Cardiac muscle cell (in vitro differentiated cells and primary cell): ENCODE results near the gene C1orf115. TPM values are rescaled to one million over a fixed set of nuclear protein-coding genes. Genes with fewer than 3 reads are reported as not detected.
"Not testable (repeated sequence)": the region's sequence is repeated elsewhere in the genome, so short reads cannot be mapped to it uniquely, and the experiment has no call there.

Experiments
- DNase-seq, 2 donors: peaks; one replicate each; pipeline versions ENCODE4 v3.0.0 to v3.0.0-alpha.2; 2010 to 2017; ENCODE audit warnings: low read depth in 1 of 2, low spot score in 1 of 2
- H3K27ac ChIP-seq: fragments of 200-600 bp; sonication (generic); 2 replicates; pipeline ENCODE4 v1.5.1; 2016
- H3K27me3 ChIP-seq: fragments of 200-600 bp; sonication (generic); 2 replicates; pipeline ENCODE4 v1.6.0; 2016; ENCODE audit warnings: control low read depth
- H3K36me3 ChIP-seq: fragments of 200-600 bp; sonication (generic); 2 replicates; pipeline ENCODE4 v1.5.1; 2016; ENCODE audit warnings: control low read depth
- H3K4me1 ChIP-seq: fragments of 200-600 bp; sonication (generic); 2 replicates; pipeline ENCODE4 v1.8.1; 2017; ENCODE audit warnings: low read depth, mild to moderate bottlenecking, mixed run types
- H3K4me3 ChIP-seq: fragments of 200-600 bp; sonication (generic); 2 replicates; pipeline ENCODE4 v1.5.1; 2016; ENCODE audit warnings: mild to moderate bottlenecking
- H3K9me3 ChIP-seq: fragments of 200-600 bp; sonication (generic); 2 replicates; pipeline ENCODE4 v1.5.1; 2017; ENCODE audit warnings: low read depth, mild to moderate bottlenecking, control low read depth
- polyA plus RNA-seq: library from polyadenylated mRNA; unstranded; fragments of >200 nt; fragmentation: Nextera tagmentation; extraction: Ambion mirVana; gene quantifications from 2 replicates; pipeline ENCODE4 v1.2.1, GENCODE V29; 2016
- total RNA-seq: library from RNA; depleted of rRNA; stranded (reverse); fragments of >200 nt; gene quantifications from 2 replicates; pipeline ENCODE4 v1.2.3, GENCODE V29; 2016
- TF ChIP-seq, protein P1 (sequence below): IDR thresholded peaks from 2 replicates; pipeline ENCODE4 v1.5.1; 2012; ENCODE audit warnings: low read depth, mild to moderate bottlenecking, low read length

The C1orf115 gene
- total and polyA plus RNA-seq, 2 experiments from 2014 or later: 5.3 to 7.5 TPM

DNA sequence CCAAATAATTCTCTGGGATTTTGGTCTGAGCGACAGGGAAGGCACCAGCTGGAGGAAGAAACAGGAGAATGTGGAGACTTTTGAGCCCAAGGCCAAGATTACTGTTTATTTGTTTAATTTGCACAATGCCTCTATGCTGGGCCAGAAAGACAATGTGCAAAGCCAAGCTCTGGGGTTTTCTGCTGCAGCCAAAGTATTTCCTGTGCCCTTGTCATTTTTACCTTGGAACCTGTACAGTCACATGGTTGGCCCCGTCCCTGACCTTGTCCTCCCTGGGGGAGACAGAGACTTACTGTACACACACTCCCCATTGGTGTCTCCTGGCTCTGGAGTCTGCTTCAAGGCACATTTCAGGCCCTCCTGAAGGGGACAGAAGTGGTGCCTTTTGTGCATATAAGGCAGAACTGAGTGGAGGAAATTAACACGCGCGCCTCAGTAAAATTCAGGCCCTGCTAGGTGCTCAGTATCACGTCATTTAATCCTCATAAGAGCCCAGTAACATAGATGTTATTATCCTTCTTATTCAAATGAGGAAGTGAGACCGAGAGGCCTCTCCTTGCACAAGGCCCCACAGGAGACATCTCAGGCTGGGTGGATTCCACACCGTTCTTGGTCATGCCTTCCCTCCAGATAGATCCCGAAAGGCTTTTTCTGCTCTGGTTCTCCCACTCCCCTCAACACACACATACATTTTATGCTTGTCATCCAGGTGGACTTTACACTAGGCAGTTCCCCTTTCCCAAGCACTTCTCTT is 21.1 kb downstream of the C1orf115 start:
- no peaks in the 10 kb centered on the region for H3K27me3 ChIP-seq
- no peaks in the 10 kb centered on the region for H3K9me3 ChIP-seq
- no peaks in the 10 kb centered on the region for H3K36me3 ChIP-seq
- no peaks in the 10 kb centered on the region for H3K4me1 ChIP-seq
- no peak overlapping the region for H3K27ac ChIP-seq
- TF ChIP-seq, protein P1, sequence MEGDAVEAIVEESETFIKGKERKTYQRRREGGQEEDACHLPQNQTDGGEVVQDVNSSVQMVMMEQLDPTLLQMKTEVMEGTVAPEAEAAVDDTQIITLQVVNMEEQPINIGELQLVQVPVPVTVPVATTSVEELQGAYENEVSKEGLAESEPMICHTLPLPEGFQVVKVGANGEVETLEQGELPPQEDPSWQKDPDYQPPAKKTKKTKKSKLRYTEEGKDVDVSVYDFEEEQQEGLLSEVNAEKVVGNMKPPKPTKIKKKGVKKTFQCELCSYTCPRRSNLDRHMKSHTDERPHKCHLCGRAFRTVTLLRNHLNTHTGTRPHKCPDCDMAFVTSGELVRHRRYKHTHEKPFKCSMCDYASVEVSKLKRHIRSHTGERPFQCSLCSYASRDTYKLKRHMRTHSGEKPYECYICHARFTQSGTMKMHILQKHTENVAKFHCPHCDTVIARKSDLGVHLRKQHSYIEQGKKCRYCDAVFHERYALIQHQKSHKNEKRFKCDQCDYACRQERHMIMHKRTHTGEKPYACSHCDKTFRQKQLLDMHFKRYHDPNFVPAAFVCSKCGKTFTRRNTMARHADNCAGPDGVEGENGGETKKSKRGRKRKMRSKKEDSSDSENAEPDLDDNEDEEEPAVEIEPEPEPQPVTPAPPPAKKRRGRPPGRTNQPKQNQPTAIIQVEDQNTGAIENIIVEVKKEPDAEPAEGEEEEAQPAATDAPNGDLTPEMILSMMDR: no peak
- H3K4me3 ChIP-seq: no peak overlapping the region
- no peak for DNase-seq

DNA sequence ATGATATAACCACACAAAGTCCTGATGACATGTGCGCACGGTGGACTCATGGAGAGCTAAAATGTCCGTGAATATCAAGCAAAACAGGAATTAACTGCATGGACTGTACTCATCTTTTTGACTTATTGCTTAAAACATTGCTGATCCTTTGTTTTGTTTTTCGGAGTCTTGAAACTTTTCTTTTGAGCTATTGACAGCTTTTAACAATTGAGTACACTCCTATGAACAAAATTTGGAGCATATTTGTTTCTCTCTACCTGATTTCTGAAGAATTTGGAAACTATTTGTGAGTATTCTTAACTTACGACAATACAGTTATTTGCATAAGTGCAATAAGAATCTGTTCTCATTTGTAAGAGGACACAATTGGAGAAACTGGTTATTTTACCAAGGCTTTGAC is 25.8 kb downstream of the C1orf115 start:
- H3K4me1 ChIP-seq, H3K4me3 ChIP-seq, DNase-seq: not testable (repeated sequence)

DNA sequence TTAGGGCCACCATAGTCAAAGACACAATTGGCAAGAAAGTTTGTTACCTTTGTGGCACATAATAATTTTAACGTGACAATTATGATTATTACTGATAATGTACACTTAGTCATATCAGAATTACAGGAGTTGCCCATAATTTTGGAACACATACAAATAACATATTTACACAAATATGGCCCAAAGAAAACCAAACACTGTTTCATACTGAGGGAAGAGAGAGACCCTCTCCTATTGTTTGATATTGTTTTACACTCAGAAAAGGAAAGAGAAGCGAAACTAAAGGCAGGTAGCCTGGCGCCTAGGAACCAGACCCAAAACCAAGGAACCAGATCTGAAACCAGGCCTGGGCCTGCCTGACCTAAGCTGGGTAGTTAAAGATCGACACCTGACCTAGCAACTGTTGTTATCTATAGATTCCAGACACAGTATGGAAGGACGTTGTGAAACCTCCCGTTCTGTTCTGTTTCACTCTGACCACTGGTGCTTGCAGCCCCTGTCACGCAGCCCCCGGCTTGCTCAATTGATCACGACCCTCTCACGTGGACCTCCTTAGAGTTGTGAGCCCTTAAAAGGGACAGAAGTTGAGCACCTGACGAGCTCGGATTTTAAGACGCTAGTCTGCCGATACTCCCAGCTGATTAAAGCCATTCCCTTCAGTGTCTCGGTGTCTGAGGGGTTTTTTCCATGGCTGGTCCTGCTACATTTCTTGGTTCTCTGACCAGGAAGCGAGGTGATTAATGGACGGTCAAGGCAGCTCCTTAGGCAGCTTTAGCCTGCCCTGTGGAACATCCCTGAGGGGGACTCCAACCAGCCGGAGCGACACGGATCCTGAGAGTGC is 27.9 kb downstream of the C1orf115 start:
- Histone ChIP-seq H3K27me3 (no peaks in the 10 kb centered on the region), H3K9me3 (no peaks in the 10 kb centered on the region), H3K36me3 (no peaks in the 10 kb centered on the region), H3K4me3 (no peak overlapping the region), H3K27ac (no peak overlapping the region), H3K4me1 (peaks cover 5% of the 10 kb centered on the region)
- DNase-seq: no peak
- TF ChIP-seq, protein P1: no peak

More for the DNA sequence above, 25.8 kb downstream of the C1orf115 start:
- H3K9me3 ChIP-seq, H3K36me3 ChIP-seq, H3K27ac ChIP-seq, H3K27me3 ChIP-seq: not testable (repeated sequence)

DNA sequence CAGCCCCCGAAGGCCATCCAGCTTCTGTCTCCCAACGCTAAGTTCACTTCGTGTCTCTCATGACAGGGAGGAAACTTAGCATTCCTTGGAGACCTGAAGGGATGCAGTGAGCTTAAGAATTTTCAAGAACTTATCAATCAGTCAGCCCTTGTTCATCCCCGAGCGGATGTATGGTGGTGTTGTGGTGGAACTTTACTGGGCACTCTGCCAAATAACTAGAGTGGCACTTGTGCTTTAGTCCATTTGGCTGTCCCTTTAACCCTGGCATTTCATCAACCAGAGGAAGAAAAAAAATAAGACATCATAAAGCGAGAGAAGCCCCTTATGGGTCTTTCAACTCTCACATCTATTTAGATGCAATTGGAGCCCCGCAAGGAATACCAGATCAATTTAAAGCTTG is 31.1 kb downstream of the C1orf115 start:
- not testable (repeated sequence) for H3K27ac ChIP-seq, H3K4me3 ChIP-seq, H3K27me3 ChIP-seq, H3K36me3 ChIP-seq, H3K4me1 ChIP-seq, H3K9me3 ChIP-seq
- peak in 1 of 2 donors; percentile 61 for DNase-seq

DNA sequence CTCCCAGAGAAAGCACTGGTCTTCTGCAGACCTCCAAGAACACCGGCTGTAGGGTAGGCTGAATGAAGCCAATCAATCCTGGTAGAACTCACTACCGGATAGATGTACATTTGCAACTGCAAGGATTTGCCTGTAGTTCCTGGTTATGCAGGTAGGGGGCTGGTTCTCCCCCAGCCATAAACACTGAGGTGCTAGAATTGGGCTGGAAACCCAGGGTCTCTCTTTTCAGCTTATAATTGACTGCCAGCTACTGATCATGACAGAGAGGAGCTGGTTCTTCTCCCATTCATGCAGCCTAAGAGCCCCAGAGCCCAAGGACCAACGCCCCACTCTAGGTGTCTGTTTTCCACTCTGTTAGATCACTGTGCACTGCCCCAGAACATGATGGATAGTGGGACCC is 36.5 kb downstream of the C1orf115 start:
- no peak for DNase-seq

DNA sequence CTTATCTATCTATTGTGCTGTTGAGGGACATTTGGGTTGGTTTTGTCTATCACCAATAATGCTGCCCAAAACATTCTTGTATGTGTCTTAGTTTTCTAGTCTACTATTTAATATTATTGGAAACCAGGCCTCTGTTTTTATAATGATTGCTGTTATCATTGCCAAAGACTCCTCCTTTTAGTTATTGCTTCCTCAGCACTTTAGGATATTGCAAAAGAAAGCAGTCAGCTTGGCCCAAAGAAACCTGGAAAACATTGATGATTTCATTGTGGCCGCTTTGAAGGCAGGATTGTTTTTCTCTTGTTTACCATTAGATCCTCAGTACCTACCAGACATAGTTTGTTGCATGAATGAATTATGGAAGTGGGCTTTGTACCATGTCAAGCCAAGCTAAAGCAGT is 37.4 kb downstream of the C1orf115 start:
- Histone ChIP-seq H3K36me3 (no peaks in the 10 kb centered on the region), H3K27me3 (no peaks in the 10 kb centered on the region), H3K4me3 (no peak overlapping the region), H3K4me1 (no peaks in the 10 kb centered on the region), H3K9me3 (no peaks in the 10 kb centered on the region), H3K27ac (no peak overlapping the region)
- DNase-seq: no peak
- TF ChIP-seq, protein P1: no peak

More for the DNA sequence above, 36.5 kb downstream of the C1orf115 start:
- Histone ChIP-seq H3K4me3 (no peak overlapping the region), H3K4me1 (peaks cover 1% of the 10 kb centered on the region), H3K27me3 (no peaks in the 10 kb centered on the region), H3K36me3 (no peaks in the 10 kb centered on the region), H3K9me3 (no peaks in the 10 kb centered on the region), H3K27ac (no peak overlapping the region)
- TF ChIP-seq, protein P1: peak; percentile 34
